ENCODE results near the gene LRIG3.

DNA sequence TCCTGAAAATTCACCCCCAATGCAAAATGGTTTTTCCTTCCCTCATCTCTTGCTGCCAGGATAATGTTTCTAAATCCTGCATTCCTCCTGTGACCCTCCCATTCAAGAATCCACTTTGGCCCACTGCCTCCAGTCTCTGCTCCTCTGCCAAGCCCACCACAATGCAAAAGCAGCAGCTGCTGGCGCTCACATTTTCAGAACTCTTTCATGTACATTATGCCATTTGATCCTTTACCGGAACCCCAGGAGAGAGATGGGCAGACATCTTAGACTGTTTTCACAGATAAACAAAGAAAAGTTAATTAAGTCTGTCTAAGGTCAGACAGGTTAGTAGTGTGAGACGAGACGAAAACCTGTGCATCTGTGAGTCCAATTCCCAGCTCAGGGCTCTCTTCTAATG, 12.9 kb downstream of the LRIG3 start:
- TF ChIP-seq CTCF (IDR thresholded peaks at IDR 0.05) (no peak), POLR2A (IDR thresholded peaks at IDR 0.05) (no peak)

All from heart left ventricle (tissue), 13 donors.